Kidney epithelial cell (primary cell): ENCODE measurements around the gene DBR1. TPM values are rescaled to one million over a fixed set of nuclear protein-coding genes. Genes with fewer than 3 reads are reported as not detected.

ENCODE experiments used
- DNase-seq: peaks from one replicate; pipeline ENCODE4 v3.0.0-alpha.2; 2010; ENCODE audit warnings: low read depth
- H3K27me3 ChIP-seq: 2 replicates; pipeline ENCODE4 v1.6.0; 2011; ENCODE audit warnings: low read length; ENCODE audit not compliant: control insufficient read depth, insufficient read depth
- H3K36me3 ChIP-seq: 2 replicates; pipeline ENCODE4 v1.5.1; 2011; ENCODE audit warnings: low read length; ENCODE audit not compliant: control insufficient read depth, insufficient read depth
- H3K4me3 ChIP-seq: 2 replicates; pipeline ENCODE4 v1.5.1; 2011; ENCODE audit warnings: low read depth, mild to moderate bottlenecking, control low read depth, low read length
- CTCF ChIP-seq: IDR thresholded peaks from 2 replicates; pipeline ENCODE4 v1.5.1; 2011; ENCODE audit warnings: mild to moderate bottlenecking, moderate library complexity, low read length, control low read depth, inconsistent platforms; ENCODE audit not compliant: insufficient read depth, poor library complexity, severe bottlenecking
- total RNA-seq: library from RNA; depleted of rRNA; stranded (reverse); fragments of >200 nt; gene quantifications from 2 replicates; pipeline ENCODE4 v1.2.3, GENCODE V29; 2015

The DBR1 gene
- total RNA-seq, 1 donor from 2014 or later: 17.2 TPM

DNA sequence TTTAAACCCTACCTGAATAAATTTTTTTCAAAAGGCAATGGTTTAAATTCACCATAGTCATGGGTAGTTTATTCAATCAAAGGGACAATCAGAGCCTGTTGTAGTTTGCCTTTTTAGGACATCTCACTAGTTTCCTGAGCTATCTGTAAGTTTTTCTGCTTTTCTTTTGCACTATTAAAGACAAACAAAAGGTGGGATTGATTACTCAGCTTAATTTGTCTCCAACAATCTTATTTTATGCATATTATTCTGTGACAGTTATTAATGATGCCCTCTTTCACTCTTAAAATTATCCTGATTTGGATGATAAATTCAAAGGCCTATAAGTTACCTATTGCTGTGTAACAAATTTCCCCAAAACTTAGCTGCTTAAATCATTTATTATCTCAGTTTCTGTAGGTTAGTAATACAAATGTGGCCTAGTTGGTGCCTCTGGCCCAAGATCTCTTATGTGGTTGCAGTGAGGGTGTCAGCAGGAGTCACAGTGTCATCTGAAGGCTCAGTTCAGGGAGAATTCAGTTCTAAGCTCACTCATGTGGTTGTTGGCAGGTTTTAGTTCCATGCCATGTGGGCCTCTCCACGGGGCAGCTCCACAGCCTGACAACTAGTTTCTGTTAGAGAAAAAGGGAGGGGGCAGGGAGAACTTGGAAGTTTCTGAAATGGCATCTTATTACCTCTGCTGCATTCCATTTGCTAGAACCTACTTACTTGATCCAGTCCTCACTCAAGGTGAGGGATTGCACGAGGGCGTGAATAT lies 28.4 kb upstream of the DBR1 start:
- no peak for DNase-seq
- Histone ChIP-seq H3K27me3 (no peaks in the 10 kb centered on the region), H3K4me3 (no peak overlapping the region), H3K36me3 (no peaks in the 10 kb centered on the region)
- TF ChIP-seq CTCF: no peak

DNA sequence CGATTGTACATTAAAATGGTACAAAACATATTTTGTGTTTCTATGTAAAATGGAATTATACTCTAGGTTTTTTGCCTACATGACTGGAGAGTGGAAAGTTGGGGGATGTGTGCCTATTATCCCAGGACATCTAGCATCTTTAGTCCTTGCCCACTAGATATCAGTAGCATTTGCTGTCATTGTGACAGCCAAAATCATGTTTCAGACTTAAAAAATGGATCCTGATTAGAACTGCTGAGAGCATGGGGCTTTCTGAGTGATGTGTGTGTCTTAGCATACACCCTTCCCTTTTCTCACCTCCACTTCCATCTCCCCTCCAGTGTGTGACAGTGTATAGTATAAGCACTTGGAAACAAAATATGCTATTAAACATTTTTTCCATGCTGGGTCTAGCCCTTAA lies 25.7 kb upstream of the DBR1 start:
- Histone ChIP-seq H3K27me3 (no peaks in the 10 kb centered on the region), H3K36me3 (no peaks in the 10 kb centered on the region), H3K4me3 (no peak overlapping the region)
- no peak for DNase-seq
- TF ChIP-seq CTCF: no peak

DNA sequence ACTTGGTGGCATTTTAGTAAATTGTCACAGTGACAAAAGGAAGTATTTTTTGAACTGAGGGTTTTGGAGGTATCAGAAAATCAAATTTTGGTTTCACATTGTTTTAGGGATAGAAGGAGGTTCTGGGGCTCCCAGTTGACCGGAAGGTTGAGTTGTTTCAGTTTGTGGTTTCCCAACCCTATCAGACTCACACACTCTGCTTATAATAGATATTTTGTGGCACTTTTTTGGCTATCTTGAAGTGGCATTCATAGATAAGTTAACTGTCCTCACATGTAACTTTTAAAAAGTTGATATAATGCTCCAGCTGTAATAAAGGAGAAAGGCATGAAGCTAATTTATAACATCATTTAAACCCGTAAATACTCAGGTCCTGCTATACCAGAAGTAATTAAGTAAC lies 25.1 kb upstream of the DBR1 start:
- Histone ChIP-seq H3K27me3 (no peaks in the 10 kb centered on the region), H3K4me3 (no peak overlapping the region), H3K36me3 (no peaks in the 10 kb centered on the region)
- TF ChIP-seq CTCF: no peak
- no peak for DNase-seq

DNA sequence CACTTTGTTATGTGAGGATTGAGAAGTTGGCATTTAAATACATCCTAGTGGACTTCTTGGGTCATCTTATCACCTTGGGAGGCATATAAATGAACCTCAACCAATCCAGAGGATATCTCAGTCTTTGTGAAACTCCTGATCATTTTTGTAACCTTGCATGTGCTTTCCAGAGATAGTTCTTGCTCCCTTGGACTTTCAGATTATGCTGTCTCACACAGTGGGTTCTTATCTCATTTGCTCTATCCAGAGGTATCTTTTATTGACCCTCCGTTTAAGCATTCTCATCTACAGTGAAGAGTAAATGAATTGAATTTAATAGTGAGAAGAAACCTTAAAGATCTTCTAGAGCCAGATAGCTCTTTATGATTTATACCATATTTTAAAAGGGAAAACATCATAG lies 22.8 kb upstream of the DBR1 start:
- TF ChIP-seq CTCF: no peak
- DNase-seq: no peak
- Histone ChIP-seq H3K36me3 (no peaks in the 10 kb centered on the region), H3K27me3 (no peaks in the 10 kb centered on the region), H3K4me3 (no peak overlapping the region)

DNA sequence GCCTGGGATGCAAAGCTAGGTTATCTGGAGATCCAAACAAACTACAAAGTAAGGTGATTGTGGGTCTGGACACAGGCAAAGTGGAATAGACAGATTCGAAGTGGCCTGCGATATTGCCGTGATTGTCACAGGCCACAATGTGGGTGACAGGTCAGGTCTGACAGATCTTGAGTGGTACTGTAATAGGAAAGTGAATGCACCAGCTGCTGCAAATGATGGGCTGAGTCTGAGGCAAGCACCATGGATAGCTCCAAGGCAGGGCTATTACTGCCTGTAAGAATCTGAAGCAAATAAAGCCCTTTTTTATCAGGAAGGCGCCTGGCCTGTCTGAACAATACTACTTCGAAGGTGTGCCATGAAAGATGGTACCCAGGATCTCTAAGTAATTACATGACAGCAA lies 22.3 kb upstream of the DBR1 start:
- no peak for TF ChIP-seq CTCF
- no peak overlapping the region for H3K4me3 ChIP-seq
- H3K27me3 ChIP-seq: no peaks in the 10 kb centered on the region
- no peaks in the 10 kb centered on the region for H3K36me3 ChIP-seq
- DNase-seq: no peak

- no peak for DNase-seq
- no peak for TF ChIP-seq CTCF
- H3K36me3 ChIP-seq: no peaks in the 10 kb centered on the region
- no peak overlapping the region for H3K4me3 ChIP-seq
- H3K27me3 ChIP-seq: no peaks in the 10 kb centered on the region
Measured at GRCh38 chr3:138196023-138196422, 21.3 kb upstream of the DBR1 start.
